ENCODE measurements around the gene SPIN2A. TPM values are rescaled to one million over a fixed set of nuclear protein-coding genes. Genes with fewer than 3 reads are reported as not detected.
"Not testable (repeated sequence)": the region's sequence is repeated elsewhere in the genome, so short reads cannot be mapped to it uniquely, and the experiment has no call there.

SPIN2A gene
- total RNA-seq, 4 donors from 2014 or later: 0.24 to 1.5 (median 0.53) TPM

- Histone ChIP-seq H3K4me1 (no peaks in the 10 kb centered on the region), H3K4me3 (replicated peaks in 1 of 3) (peak within 1 kb of the TSS in 2 of 3 donors; percentile 37 to 60), H3K9me3 (no peaks in the 10 kb centered on the region), H3K27ac (peak within 1 kb of the TSS; percentile 20 to 54 (median 28)), H3K27me3 (no peaks in the 10 kb centered on the region), H3K36me3 (no peaks in the 10 kb centered on the region)
- peak; percentile 80 to 81 for DNase-seq
- WGBS, 2 donors: 0% methylated on average over 4 to 9 of the region's 43 CpGs
- intact Hi-C loops (cut with DNase I): no loop called here
- peak in 1 of 2 donors; percentile 78 for TF ChIP-seq POLR2A (IDR thresholded peaks at IDR 0.05)
- peak in 3 of 6 experiments; percentile 15 to 21 (median 17) for TF ChIP-seq CTCF (IDR thresholded peaks at IDR 0.05)
Observed at GRCh38 chrX:57121162-57121755, 15.9 kb downstream of the SPIN2A start, which contains the start of gene SPIN2B. SPIN2B (minus strand) TSS chrX:57121548.

DNA sequence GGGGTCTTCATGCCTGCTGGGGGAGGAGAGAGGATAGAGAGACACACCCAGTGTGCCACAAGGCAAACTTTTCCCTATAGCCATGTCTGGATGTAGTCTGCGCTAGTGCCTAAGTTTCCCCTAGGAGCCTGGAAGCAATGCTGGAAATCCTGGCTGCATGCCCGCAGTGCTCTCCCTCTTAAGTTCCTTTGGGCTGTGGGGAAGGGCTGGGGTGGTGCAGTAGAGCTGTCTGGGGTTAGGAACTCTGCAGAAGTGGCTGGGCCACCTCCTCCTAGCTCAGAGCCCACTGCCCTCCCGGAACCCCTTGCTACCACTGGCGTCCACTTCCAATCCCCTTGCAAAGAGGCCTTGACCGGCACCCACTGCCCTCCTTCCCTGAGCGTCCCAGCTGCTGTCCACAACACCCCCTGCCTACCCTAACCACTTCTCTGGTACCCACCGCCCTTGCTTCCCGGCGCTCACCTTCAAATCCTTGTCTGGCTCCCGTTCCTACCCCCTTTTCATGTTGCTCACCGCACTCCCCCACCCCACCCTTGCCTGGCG is 16.5 kb downstream of the SPIN2A start:
- H3K36me3 ChIP-seq; H3K27me3 ChIP-seq; H3K4me1 ChIP-seq; H3K9me3 ChIP-seq; DNase-seq; intact Hi-C loops (cut with DNase I): not testable (repeated sequence)
- Histone ChIP-seq H3K4me3 (replicated peaks in 1 of 3) (peak overlapping the region in 1 of 3 donors; percentile 37), H3K27ac (peak overlapping the region in 2 of 3 donors; percentile 28 to 54)
- 0 to 1% methylated on average over 4 to 10 of the region's 12 CpGs for WGBS, 2 donors

DNA sequence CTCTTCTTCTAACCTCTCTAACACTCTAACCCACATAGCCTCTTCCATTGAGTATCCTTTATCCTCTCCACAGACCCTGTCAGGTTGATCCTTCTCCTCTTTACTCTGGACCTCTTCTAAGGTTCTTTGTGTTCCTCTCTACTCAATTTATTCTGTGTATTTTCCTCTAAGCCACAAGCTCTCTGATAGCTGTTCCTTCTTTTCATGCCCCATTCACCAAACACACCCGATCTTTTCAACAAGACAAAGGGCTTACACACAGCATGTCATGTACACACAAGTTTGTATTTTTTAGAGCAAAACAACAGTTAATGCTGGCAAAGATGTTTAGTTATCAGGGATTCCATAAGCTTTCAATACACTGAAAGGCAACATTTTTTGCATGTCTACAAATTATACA is 17.8 kb downstream of the SPIN2A start:
- DNase-seq: no peak
- 100% methylated on average over 1 of the region's 1 CpG for WGBS, 2 donors
- H3K27me3 ChIP-seq: no peaks in the 10 kb centered on the region
- TF ChIP-seq POLR2A (IDR thresholded peaks at IDR 0.05): no peak
- TF ChIP-seq CTCF (IDR thresholded peaks at IDR 0.05): no peak
- H3K36me3 ChIP-seq: no peaks in the 10 kb centered on the region
- H3K27ac ChIP-seq: no peak overlapping the region
- intact Hi-C loops (cut with DNase I): no loop called here
- H3K4me3 ChIP-seq (replicated peaks in 1 of 3): no peak overlapping the region
- no peaks in the 10 kb centered on the region for H3K9me3 ChIP-seq
- H3K4me1 ChIP-seq: no peaks in the 10 kb centered on the region

- peak in 1 of 2 donors; percentile 4 for DNase-seq
- H3K4me3 ChIP-seq (replicated peaks in 1 of 3); H3K9me3 ChIP-seq; H3K27me3 ChIP-seq; intact Hi-C loops (cut with DNase I); H3K36me3 ChIP-seq; H3K4me1 ChIP-seq; H3K27ac ChIP-seq: not testable (repeated sequence)
- WGBS, 2 donors: 58 to 79% methylated on average over 4 of the region's 4 CpGs
Observed at GRCh38 chrX:57117566-57117965, 19.6 kb downstream of the SPIN2A start.

GRCh38 chrX:57104921-57105398 is 32.2 kb downstream of the SPIN2A start:
- Histone ChIP-seq H3K27me3 (no peaks in the 10 kb centered on the region), H3K4me1 (no peaks in the 10 kb centered on the region), H3K4me3 (replicated peaks in 1 of 3) (no peak overlapping the region), H3K9me3 (no peaks in the 10 kb centered on the region), H3K27ac (no peak overlapping the region), H3K36me3 (no peaks in the 10 kb centered on the region)
- TF ChIP-seq CTCF (IDR thresholded peaks at IDR 0.05) (no peak), POLR2A (IDR thresholded peaks at IDR 0.05) (no peak)
- 63 to 100% methylated on average over 1 to 2 of the region's 2 CpGs for WGBS, 2 donors
- DNase-seq: no peak
- intact Hi-C loops (cut with DNase I): no loop called here

- Histone ChIP-seq H3K36me3 (no peaks in the 10 kb centered on the region), H3K4me3 (replicated peaks in 1 of 3) (no peak overlapping the region), H3K9me3 (no peaks in the 10 kb centered on the region), H3K4me1 (no peaks in the 10 kb centered on the region), H3K27ac (no peak overlapping the region), H3K27me3 (no peaks in the 10 kb centered on the region)
- no peak for DNase-seq
- TF ChIP-seq POLR2A (IDR thresholded peaks at IDR 0.05) (no peak), CTCF (IDR thresholded peaks at IDR 0.05) (no peak)
- WGBS, 2 donors: 84 to 85% methylated on average over 4 of the region's 4 CpGs
- intact Hi-C loops (cut with DNase I): no loop called here
Observed at GRCh38 chrX:57104406-57104805, 32.8 kb downstream of the SPIN2A start.

Measured in thyroid gland (tissue), 4 donors.